Retinal pigment epithelial cell (primary cell): ENCODE results near the gene NUP210L.

Experiments
- DNase-seq: peaks from one replicate; pipeline ENCODE4 v3.0.0-alpha.2; 2010; ENCODE audit warnings: low read depth
- H3K4me3 ChIP-seq: 2 replicates; pipeline ENCODE4 v1.5.1; 2011; ENCODE audit warnings: mild to moderate bottlenecking, low read length, control low read depth, moderate library complexity
- TF ChIP-seq, protein P1 (sequence below): conservative IDR thresholded peaks from 2 replicates; pipeline ENCODE4 v1.5.1; 2011; ENCODE audit warnings: low read depth, low read length, control low read depth, inconsistent platforms

The NUP210L gene

GRCh38 chr1:153958961-153959260 lies 196.0 kb downstream of the NUP210L start:
- no peak for DNase-seq
- TF ChIP-seq, protein P1, sequence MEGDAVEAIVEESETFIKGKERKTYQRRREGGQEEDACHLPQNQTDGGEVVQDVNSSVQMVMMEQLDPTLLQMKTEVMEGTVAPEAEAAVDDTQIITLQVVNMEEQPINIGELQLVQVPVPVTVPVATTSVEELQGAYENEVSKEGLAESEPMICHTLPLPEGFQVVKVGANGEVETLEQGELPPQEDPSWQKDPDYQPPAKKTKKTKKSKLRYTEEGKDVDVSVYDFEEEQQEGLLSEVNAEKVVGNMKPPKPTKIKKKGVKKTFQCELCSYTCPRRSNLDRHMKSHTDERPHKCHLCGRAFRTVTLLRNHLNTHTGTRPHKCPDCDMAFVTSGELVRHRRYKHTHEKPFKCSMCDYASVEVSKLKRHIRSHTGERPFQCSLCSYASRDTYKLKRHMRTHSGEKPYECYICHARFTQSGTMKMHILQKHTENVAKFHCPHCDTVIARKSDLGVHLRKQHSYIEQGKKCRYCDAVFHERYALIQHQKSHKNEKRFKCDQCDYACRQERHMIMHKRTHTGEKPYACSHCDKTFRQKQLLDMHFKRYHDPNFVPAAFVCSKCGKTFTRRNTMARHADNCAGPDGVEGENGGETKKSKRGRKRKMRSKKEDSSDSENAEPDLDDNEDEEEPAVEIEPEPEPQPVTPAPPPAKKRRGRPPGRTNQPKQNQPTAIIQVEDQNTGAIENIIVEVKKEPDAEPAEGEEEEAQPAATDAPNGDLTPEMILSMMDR = no peak
- H3K4me3 ChIP-seq = peak overlapping the region; percentile 26

GRCh38 chr1:153958111-153958960 lies 196.5 kb downstream of the NUP210L start, which contains the start of gene CRTC2:
Gene CRTC2 (minus strand): TSS chr1:153958612. CDS start chr1:153958497, 115 bp downstream.
- peak within 1 kb of the TSS; percentile 94 for H3K4me3 ChIP-seq
- TF ChIP-seq, protein P1 = no peak
- peak; percentile 96 for DNase-seq

GRCh38 chr1:153957744-153958110 lies 197.1 kb downstream of the NUP210L start:
- DNase-seq = no peak
- H3K4me3 ChIP-seq = peak overlapping the region; percentile 94
- TF ChIP-seq, protein P1 = no peak

- TF ChIP-seq, protein P1 = no peak
- no peak for DNase-seq
- peak overlapping the region; percentile 94 for H3K4me3 ChIP-seq
Observed at GRCh38 chr1:153956997-153957715, 197.7 kb downstream of the NUP210L start.

DNA sequence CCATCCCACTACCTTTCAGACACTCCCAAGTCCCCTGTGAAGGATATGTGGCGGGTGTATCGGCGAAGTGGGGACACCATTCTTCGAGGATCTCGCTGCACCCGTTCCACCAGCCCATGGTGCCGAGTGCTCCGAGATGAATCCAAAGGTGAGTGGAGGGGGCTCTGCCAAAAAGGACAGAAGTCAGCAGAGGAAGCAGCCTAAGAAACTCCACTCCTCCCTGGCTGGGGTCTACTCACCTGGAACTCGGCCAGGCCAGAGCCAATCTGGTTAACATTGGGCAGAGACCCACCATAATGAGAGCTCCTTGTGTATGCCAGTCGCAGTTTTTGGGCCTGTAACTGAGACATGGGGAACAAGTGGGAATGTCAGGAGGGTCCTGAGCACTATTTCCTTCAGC lies 200.0 kb downstream of the NUP210L start:
- H3K4me3 ChIP-seq = no peak overlapping the region
- TF ChIP-seq, protein P1 = no peak
- DNase-seq = no peak

DNA sequence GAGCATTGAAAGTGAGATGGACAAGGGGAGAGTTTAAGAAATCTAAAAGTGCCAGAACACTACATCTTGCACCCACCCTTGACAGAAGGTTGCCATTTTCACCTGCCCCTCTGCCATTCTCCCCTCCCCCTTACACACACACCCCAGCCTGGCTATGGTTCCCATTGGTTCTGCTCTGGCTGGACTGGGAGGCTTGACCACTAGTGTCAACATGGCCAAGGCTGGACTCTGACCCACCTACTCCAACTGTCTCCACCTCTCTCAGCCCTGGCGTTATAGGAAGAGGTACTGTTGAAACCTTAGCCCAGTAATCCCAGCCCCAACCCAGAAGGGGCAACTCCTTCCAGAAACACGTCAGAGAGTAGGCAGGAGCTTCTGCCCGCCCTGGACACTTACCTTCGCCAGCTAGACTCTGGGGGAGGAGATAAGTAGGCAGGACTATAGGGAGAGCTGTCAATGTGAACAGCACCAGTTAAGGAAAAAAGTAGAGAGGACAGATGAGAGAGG lies 201.0 kb downstream of the NUP210L start:
- no peak overlapping the region for H3K4me3 ChIP-seq
- TF ChIP-seq, protein P1 = no peak
- no peak for DNase-seq

- DNase-seq = no peak
- TF ChIP-seq, protein P1 = no peak
- H3K4me3 ChIP-seq = no peak overlapping the region
Observed at GRCh38 chr1:153951801-153952200, 203.1 kb downstream of the NUP210L start.
